GM20000 (cell line): Measurements from ENCODE around the gene LIAS.
"Not testable (repeated sequence)": the region's sequence is repeated elsewhere in the genome, so short reads cannot be mapped to it uniquely, and the experiment has no call there.

Experiments used
- DNase-seq: peaks from one replicate; pipeline ENCODE4 v3.0.0; 2012; ENCODE audit warnings: low spot score
- TF ChIP-seq, protein P1 (sequence below): IDR thresholded peaks from 2 replicates; pipeline ENCODE4 v1.5.1; 2012; ENCODE audit warnings: mild to moderate bottlenecking, control low read depth; ENCODE audit errors: extremely low read depth, missing control alignments

LIAS gene

GRCh38 chr4:39455486-39455885, 3.4 kb upstream of the LIAS start:
- no peak for DNase-seq
- TF ChIP-seq, protein P1, sequence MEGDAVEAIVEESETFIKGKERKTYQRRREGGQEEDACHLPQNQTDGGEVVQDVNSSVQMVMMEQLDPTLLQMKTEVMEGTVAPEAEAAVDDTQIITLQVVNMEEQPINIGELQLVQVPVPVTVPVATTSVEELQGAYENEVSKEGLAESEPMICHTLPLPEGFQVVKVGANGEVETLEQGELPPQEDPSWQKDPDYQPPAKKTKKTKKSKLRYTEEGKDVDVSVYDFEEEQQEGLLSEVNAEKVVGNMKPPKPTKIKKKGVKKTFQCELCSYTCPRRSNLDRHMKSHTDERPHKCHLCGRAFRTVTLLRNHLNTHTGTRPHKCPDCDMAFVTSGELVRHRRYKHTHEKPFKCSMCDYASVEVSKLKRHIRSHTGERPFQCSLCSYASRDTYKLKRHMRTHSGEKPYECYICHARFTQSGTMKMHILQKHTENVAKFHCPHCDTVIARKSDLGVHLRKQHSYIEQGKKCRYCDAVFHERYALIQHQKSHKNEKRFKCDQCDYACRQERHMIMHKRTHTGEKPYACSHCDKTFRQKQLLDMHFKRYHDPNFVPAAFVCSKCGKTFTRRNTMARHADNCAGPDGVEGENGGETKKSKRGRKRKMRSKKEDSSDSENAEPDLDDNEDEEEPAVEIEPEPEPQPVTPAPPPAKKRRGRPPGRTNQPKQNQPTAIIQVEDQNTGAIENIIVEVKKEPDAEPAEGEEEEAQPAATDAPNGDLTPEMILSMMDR = no peak

DNA sequence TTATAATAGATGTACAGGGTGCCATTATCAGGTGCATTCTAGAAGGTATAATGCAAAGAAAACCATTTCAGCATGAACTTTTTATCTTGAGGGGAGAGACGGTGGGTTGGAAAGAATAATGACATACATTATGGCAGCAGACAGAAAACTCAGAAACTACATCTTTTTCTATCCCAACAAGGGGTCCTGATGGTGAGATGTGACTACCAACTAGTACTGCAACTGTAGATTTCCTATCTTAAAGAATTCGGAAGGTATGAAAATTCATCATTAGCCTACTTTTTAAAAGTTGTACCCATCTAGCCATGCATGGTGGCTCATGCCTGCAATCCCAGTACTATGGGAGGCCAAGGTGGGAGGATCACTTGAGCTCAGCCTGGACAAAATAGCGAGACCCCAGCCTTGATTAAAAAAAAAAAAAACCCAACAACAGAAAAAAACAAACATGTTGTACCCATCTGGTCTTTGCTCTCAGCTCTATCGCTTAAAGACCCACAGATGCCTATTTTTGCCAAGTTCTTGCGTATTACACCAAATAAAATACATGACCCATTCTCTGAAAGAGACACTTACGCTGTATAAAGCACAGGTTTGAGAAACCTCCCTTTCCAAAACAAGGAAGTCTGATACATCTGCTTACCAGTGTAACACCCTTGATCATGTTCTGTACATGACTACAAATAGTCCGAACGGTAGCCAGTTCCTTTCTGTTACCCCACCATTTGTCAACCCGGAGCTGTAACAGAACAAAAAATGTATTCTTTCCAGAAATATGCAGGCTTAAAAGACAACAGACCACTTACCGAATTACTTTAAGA, 1.7 kb upstream of the LIAS start:
- TF ChIP-seq, protein P1 = no peak
- no peak for DNase-seq

DNA sequence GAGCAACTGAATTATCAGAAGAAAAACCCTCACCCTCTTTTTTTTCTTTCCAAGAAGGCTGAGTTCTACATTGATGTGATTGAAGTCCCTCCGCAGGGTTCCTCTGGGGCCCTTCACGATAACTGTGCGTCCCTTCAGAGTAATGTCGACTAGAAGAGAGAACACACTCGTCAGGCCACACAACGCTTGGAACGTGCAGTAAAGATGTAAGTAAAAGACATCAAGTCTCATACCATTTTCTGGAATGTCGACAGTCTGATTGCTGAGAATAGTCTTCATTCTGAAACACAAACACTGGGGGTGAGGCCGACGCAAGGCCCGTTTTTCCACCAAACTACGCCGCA, 723 bp upstream of the LIAS start:
- DNase-seq = not testable (repeated sequence)

DNA sequence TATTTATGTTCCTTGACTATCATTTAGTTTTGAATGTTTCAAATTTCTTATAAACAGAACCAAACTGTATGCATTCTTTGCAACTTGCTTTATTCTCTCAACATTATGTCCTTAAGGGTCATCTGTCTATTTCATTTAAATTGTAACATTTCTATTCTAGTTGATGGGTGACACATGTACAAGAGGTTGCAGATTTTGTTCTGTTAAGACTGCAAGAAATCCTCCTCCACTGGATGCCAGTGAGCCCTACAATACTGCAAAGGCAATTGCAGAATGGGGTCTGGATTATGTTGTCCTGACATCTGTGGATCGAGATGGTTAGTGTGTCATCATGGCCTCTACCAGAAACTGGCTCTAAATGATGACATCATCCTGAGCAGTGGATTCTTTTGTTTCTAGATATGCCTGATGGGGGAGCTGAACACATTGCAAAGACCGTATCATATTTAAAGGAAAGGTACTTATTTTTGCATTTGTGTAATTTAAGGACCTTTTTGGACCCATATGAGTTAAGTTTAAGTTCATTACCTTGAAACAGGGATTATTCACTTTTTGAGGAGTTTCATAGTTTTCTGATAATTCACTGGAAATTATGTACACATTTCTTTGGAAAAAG, 6.1 kb downstream of the LIAS start:
- no peak for DNase-seq
- TF ChIP-seq, protein P1 = no peak

DNA sequence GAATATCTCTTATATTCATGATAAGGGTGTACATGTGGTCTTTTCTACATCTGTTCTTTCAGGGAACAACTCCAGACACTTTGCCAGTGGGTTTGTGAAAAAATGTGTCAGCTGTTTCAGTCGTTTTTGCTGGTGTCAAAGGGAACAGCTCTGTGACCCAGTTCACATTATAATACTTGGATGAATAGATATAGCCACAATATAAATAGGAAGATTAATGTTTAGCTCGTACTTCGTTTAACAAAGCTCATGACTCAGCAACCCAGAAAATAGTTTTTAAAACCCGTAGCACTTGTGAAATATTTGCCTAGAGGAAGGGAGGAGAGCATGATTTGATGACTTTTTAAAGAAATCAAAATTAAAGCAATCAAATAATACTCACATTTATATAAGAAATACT, 7.9 kb downstream of the LIAS start:
- no peak for DNase-seq
- TF ChIP-seq, protein P1 = no peak

DNA sequence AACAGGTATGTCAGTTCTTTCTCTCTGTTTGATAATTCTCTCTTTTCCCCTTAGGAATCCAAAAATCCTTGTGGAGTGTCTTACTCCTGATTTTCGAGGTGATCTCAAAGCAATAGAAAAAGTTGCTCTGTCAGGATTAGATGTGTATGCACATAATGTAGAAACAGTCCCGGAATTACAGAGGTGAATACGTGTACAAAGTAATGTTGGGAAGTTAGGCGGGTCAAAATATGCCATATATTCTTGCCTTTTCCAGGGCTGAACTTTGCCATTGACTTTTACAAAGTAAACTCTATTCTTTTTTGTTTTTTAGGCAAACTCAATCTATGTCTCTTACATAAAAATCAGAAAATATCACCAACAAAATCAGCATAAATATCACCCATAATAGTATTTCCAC, 8.6 kb downstream of the LIAS start:
- no peak for DNase-seq
- TF ChIP-seq, protein P1 = no peak

DNA sequence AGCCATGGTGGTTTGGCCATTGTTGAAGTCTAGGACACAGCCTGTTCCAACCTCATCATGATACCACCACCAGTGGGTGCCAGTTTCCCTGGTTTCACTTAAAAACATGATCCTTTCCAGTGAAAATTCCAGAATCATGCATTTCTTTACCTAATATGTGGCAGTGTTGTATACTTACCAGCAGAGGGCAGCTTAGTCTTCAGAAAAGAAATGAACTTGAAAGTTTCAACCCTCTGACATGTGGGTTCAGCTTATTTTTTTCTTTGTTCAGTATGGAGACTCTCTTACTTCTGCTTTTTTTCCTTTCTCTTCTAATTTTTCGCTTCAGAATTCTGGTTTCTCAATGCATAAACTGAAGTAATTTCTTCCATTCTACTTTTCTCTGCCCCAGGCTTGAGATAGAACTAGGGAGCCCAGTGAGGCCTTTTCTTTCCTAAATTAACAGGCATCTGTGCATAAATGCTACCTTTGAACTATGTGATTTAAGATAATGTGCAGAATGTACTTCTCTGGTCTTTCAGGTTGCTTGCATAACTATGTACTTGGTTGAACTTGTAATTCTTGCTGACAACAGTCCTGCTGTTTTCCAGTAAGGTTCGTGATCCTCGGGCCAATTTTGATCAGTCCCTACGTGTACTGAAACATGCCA, 10.7 kb downstream of the LIAS start:
- peak; percentile 69 for DNase-seq
- TF ChIP-seq, protein P1 = peak; percentile 72
